Measurements from ENCODE around the gene AGBL1.

The AGBL1 gene

DNA sequence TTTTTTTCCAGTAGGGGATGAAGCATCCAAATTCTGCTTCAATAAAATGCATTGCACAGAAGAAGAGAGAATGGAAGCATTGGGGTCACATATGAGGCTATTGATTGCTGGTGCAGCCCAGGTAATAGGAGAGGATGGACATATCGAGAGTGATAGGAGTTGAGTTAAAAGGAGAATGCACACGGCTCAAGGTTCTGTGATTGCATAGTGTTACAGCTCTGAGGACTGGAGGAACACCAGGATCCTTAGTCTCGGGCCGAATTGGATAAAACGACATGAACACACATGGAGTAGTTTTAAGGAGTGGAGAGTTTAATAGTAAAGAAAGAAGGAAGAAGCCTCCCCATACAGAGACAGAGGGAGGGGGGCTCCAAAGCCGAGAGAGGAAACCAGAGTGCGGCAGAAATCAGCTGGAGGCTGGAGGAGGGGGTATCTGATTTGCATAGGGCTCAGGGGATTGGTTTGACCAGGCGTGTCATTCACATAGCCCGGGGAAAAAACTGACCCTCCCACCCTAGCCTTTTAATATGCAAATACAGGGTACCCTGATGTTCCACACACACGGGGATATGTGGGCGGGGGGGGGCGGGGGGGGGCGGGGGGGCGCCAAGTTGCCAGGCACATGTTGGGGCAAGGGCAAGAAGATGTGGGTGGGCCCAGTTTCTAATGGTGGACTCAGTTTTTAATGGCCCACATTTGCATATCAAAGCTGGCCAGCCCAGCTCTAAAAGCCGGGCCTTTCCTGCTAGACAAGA is 156.9 kb downstream of the AGBL1 start:
- no peak for DNase-seq (ENCODE audit: low read depth)

DNA sequence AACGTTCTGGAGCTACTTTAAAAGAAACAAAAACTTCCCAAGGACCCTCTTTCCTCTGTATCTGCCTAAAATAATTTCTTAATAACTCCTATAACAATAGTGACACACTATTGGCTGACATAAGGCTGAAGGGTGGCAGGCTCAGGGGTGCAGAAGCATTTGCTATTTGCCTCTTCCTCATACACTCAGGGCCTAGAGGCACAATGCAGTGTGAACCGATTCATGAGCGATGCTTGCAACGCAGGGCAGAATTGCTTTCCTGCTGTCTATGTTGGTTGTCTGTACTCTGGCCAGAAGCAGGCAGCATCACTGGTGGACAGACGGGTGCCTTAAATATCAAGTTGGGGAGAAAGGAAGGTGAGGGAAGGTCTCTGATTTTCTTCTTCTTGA is 157.4 kb downstream of the AGBL1 start:
- DNase-seq (ENCODE audit: low read depth) = no peak

- DNase-seq (ENCODE audit: low read depth) = no peak
Measured at GRCh38 chr15:86247249-86247955, 167.7 kb downstream of the AGBL1 start.

DNA sequence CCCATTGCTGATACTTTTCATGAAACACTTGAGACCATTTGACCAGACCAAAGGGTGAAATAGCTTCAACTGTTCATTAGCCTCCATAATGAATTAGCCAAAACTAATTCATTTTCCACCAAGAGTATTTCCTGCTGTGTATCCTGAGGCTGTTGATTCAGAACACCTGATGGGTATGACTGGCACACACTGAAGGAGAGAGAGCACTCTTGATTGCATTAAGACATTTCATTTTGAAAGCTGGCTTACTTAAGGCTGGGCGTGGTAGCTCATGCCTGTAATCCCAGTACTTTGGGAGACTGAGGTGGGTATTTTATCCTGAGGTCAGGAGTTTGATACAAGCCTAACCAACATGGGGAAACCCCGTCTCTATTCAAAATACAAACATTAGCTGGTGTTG is 175.6 kb downstream of the AGBL1 start:
- no peak for DNase-seq (ENCODE audit: low read depth)

GRCh38 chr15:86256628-86257027 is 177.0 kb downstream of the AGBL1 start:
- DNase-seq (ENCODE audit: low read depth) = no peak

DNA sequence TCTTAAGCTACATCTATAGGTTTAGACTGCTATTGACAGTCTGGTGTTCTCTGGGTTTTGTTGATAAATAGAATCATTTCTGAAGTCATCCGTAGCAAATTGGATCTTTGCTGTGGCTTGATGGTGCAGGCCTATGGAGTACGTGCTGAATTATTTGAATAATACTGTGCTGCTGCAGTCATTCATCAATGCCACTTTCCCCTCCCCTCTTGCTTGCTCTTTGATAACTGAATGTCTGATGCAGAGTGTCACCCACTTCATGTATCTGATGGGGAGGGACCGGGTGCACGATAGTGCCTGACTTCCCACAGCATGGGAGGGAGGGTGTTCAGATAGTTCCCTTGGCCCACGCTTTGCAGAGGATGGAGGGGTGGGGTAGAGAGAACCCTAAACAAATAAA is 179.9 kb downstream of the AGBL1 start:
- DNase-seq (ENCODE audit: low read depth) = no peak

DNA sequence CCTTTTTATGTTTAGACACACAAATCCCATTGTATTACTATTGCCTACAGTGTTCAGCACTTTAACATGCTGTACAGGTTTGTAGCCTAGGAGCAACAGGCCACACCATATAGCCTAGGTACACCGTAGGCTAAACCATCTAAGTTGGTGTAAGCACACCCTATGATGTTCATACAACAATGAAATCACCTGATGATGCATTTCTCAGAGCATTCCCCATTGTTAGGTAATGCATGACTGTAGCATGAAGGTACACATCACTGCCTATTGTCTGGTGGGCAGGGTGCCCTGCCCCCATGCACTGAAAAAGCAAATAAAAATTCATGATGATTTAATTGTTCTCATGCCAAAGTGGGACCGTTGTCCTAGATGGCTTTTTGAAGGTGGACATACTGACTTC is 183.6 kb downstream of the AGBL1 start:
- no peak for DNase-seq (ENCODE audit: low read depth)

GRCh38 chr15:86266896-86267484 is 187.3 kb downstream of the AGBL1 start:
- DNase-seq (ENCODE audit: low read depth) = no peak

DNA sequence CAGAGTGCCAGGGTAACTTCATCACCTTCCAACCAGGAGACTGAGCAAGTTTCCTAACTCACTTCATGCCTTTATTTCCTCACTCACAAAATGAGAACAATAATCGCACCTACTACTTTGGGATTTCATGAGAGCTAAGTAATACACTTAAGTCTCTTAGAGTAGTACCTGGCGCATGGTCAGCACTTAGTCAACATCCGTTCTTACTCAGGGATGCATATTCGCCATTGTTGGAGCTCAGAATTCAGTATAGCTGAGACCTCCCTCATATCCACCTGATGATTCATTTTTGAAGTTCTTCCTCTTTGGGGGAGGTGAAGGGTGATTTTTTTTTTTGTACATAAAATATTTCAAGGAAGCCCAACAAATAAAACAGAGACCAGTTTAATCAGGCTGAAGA is 188.2 kb downstream of the AGBL1 start:
- DNase-seq (ENCODE audit: low read depth) = no peak

DNA sequence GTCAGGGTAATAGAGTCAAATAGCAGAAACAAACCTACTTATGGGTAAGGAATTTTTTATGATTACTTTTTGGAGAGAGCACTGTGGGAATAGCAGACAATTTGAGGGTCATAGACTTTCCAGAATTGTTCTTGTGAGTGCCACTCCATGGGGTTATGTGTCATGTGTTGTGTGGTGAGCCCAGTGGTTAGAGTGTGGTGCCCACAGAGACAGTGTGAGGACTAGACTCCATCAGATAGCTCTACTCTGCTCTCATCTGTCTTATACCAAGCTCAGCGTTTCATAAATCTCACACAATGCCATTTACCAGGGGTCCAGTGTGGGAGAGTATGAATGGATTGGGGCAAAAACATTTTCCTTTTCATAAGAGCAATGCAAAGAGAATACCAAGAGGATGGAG is 188.9 kb downstream of the AGBL1 start:
- no peak for DNase-seq (ENCODE audit: low read depth)

- DNase-seq (ENCODE audit: low read depth) = no peak
Measured at GRCh38 chr15:86273309-86273708, 193.6 kb downstream of the AGBL1 start.

DNA sequence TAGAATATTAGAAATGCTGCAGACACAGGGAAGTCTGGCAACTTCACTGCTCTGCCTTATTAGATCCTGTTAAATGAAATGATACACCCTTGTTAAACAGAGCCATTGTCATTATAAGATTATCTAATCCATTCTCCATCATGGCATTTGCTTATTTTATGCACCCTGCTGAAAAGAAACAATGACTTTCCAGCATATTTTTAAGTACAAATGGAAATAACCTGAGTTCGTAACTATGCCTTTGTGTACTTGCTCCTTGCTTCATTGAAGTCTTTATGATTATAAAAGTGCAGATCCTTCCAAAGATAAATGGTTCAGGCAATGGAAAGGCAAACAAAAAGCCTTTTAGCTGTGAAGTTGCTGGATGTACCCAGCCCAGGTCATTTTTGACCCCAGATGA is 195.7 kb downstream of the AGBL1 start:
- DNase-seq (ENCODE audit: low read depth) = no peak

DNA sequence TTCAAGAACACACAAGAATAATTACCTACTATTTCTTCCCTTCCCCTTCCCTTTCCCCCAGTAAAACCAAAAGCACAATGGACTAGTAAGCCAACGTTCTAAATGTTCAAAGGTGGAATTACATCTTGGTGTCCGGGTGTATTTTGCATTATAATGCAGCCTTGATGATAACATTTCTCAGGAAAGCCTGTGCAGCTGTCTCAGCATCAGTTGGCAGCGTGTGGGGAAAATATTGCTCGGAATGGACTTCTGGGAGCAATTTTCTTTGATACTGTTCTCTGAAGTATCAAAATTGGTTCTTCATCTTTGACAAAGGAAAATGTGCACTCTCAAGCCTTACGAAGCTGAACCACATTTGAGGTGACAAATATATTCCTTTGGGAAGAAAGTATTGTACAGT is 198.9 kb downstream of the AGBL1 start:
- DNase-seq (ENCODE audit: low read depth) = no peak

- no peak for DNase-seq (ENCODE audit: low read depth)
Measured at GRCh38 chr15:86284635-86285034, 205.0 kb downstream of the AGBL1 start.

DNA sequence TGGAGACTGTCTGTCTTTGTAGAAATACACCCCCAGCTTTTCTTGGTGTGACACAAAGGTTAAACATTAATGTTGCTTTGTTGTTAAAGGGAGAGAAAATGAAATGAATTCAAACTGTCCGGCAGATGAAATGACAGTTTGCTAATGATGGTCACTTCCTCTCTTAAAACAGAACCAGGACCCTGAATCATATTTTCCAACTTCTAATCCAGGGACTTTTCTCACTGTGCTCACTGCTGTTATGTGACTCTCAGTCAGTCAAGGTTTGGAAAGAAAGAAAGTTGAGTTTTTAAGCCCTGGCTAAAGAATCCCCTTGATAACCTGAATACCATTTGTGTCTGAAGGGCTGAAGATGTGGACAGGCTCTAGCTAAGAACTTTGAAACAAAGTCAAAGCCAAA is 215.8 kb downstream of the AGBL1 start:
- DNase-seq (ENCODE audit: low read depth) = no peak

DNA sequence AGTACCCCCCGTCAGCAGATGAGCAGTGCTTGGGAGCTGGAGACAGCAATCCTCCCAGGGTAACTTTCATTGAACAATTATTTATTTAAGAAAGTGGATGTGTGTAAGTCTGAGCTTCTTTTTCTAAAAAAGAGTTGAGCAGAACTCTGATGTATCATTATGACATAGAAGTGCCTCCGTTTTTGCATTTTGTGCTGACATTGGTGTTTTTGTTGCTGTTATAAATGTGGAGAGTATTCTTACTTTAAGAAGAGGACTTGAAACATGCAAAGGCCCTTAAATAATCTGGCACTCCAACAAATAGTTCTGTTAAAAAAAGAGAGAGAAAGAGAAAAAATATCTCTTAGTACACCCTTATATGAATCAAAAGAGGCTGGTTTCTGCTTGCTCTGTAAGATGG is 217.1 kb downstream of the AGBL1 start:
- no peak for DNase-seq (ENCODE audit: low read depth)

GRCh38 chr15:86300390-86301125 is 220.9 kb downstream of the AGBL1 start:
- DNase-seq (ENCODE audit: low read depth) = no peak

DNA sequence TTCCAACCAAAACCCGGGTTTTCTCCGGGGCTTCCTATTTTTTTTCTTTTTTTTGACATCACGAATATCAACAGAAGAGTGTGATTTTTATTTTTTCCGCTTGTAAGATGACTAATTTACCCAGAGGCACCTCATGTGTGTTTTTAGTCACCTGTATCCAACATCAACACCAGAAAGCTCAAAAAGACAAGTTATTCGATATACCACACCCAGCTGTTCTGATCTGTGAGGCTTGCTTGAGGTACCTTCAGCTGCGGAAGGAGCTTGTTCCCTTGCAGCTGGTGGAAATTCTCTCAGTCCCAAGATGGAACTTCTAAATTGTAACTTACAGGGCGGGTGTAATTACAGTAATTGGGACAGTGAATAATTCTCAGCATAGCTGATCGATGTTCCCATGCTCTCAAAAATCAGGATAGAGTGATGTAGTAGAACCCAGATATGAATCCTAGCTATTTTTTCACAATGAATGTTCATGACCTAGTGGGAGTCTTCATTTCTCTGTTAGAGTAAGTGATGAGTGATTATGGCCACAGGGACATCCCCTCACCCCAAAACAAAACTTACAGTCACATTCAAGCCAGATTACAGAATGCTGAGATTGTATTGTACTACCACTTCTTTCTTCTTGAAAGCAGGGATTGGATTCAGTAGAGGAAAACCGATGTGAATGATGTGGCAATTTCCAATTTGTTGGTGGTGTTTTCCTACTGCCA is 232.1 kb downstream of the AGBL1 start:
- no peak for DNase-seq (ENCODE audit: low read depth)

DNA sequence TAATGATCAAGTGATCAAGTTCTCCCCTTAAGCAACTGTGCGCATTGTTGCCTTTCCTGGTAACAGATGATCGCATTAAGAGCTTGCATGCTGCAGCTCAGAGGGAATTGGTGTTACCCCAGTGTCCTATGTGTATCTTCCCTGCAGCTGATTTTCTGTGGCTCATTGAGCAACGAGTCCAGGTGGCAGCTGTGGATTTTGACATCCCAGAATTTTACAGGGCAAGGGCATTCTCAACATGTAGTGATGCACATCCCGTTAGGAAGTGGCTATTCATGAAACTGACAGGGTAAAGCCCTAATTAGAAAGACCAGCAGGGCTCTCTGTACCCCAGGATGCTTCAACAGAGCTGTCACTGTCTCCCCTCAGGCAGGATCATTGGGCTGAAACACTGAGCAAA is 232.8 kb downstream of the AGBL1 start:
- no peak for DNase-seq (ENCODE audit: low read depth)

- DNase-seq (ENCODE audit: low read depth) = no peak
Measured at GRCh38 chr15:86316216-86316615, 236.5 kb downstream of the AGBL1 start.

DNA sequence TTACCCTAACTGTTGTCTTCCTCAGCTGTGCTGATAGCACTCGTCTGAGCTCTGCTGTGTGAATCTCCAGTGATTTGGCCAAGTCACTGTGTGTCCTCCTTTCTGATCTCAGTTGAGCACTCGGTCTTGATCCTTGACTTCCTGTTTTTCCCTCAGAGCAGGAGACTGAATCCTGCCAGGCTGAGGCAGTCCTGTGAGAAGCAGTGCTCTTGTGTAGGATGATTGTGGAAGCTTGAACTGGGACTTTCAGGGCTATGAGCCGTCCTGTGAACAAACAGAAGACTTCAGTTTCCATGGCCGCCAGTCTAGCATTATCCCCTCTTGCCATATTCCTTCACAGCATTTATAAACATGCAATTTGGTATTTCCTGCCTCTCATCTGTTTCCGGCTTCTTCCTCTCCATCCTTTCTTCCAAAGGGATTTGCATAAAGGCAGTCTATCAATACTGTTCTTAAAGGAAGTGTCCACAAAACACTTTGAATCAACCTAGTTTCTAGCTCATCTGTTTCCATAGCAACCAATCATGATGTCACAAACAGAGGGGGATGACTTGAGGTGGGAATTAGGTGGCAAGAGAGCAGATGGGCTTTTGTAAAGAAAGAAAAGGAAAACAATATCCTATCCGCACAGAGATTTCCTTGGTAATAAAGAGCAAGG is 237.2 kb downstream of the AGBL1 start:
- no peak for DNase-seq (ENCODE audit: low read depth)

- DNase-seq (ENCODE audit: low read depth) = no peak
Measured at GRCh38 chr15:86317384-86317740, 237.7 kb downstream of the AGBL1 start.

All from activated T-helper 9 cell treated with anti-CD3 and anti-CD28 coated beads, Interleukin-2, amount 50 U/mL, for 16 hours (primary cell).